CD4-positive, alpha-beta T cell (primary cell): ENCODE results near the gene JAK2. TPM values are rescaled to one million over a fixed set of nuclear protein-coding genes. Genes with fewer than 3 reads are reported as not detected.
A peak's percentile ranks its signal among the peaks of the same experiment; 100 is the strongest.

ENCODE experiments used
- ATAC-seq: fragments of 200-7000 bp; cut with Tn5 transposase; one replicate; pipeline ENCODE4 v1.10.0; 2022; ENCODE audit warnings: mild to moderate bottlenecking; ENCODE audit not compliant: poor library complexity
- CTCF ChIA-PET: fragments of 350-600 bp; sonication (Branson Sonifier 250); formaldehyde crosslinking; loops from one replicate; lab custom pipeline; 2021; ENCODE audit warnings: antibody characterized with exemption, inconsistent platforms; lab: Charles Lee
- POLR2A ChIA-PET: fragments of 350-600 bp; sonication (Branson Sonifier 250); formaldehyde crosslinking; loops from one replicate; lab custom pipeline; 2021; ENCODE audit warnings: antibody characterized with exemption, inconsistent platforms; lab: Charles Lee
- DNase-seq, 14 experiments: peaks; one replicate each; pipeline ENCODE4 v3.0.0-alpha.2; 2013 to 2020; ENCODE audit warnings: mixed read lengths in 2 of 14
- H3K27ac ChIP-seq, 2 donors: one replicate each; pipeline versions ENCODE4 v1.5.1 to v1.7.0; 2013; ENCODE audit warnings: low read length in 2 of 2, low read depth in 1 of 2, mild to moderate bottlenecking in 1 of 2
- H3K27me3 ChIP-seq, 2 experiments: 1 replicate in 1 of 2; 2 replicates in 1 of 2; pipeline versions ENCODE4 v1.6.1 to v1.7.0; 2013; ENCODE audit warnings: low read length in 2 of 2, control low read depth in 1 of 2, mild to moderate bottlenecking in 1 of 2, moderate library complexity in 1 of 2; ENCODE audit not compliant: insufficient read depth in 2 of 2, control insufficient read depth in 1 of 2
- H3K36me3 ChIP-seq: one replicate; pipeline ENCODE4 v1.6.1; 2013; ENCODE audit warnings: low read length, control low read depth; ENCODE audit not compliant: insufficient read depth
- H3K4me1 ChIP-seq: one replicate; pipeline ENCODE4 v1.6.1; 2013; ENCODE audit warnings: low read length, control low read depth; ENCODE audit not compliant: insufficient read depth
- H3K4me3 ChIP-seq: one replicate; pipeline ENCODE4 v1.5.1; 2013; ENCODE audit warnings: mild to moderate bottlenecking, low read length, moderate library complexity
- H3K9me3 ChIP-seq, 2 experiments: 1 replicate in 1 of 2; 2 replicates in 1 of 2; pipeline versions ENCODE4 v1.6.1 to v1.7.0; 2013; ENCODE audit warnings: low read length in 2 of 2, mild to moderate bottlenecking in 2 of 2, control low read depth in 1 of 2, moderate library complexity in 1 of 2; ENCODE audit not compliant: control insufficient read depth in 1 of 2, insufficient read depth in 1 of 2
- H3K27ac Mint-ChIP-seq: one replicate; pipeline ENCODE4 v1.8.0; 2020; ENCODE audit warnings: mixed read lengths
- H3K27me3 Mint-ChIP-seq: one replicate; pipeline ENCODE4 v1.8.0; 2021; ENCODE audit warnings: mixed read lengths
- H3K36me3 Mint-ChIP-seq: one replicate; pipeline ENCODE4 v1.8.0; 2021; ENCODE audit warnings: low read depth, mixed read lengths
- H3K4me1 Mint-ChIP-seq: one replicate; pipeline ENCODE4 v1.8.0; 2021; ENCODE audit warnings: low read depth, mixed read lengths
- H3K4me3 Mint-ChIP-seq: one replicate; pipeline ENCODE4 v1.8.0; 2020; ENCODE audit warnings: mild to moderate bottlenecking, mixed read lengths
- H3K9me3 Mint-ChIP-seq: one replicate; pipeline ENCODE4 v1.8.0; 2020; ENCODE audit warnings: mixed read lengths
- intact Hi-C, 2 experiments: fragments of 100-400 bp; cut with DNase I in 1 of 2; cut with micrococcal nuclease in 1 of 2; formaldehyde crosslinking; loops; one replicate each; pipeline versions ENCODE4 v1.15.1 to v1.9.0; 2023 to 2025; cut with DNase I, micrococcal nuclease
- total RNA-seq, 174 experiments: library from RNA in 2 of 174; stranded (reverse) in 2 of 174; gene quantifications; one replicate each; pipeline ENCODE4 v1.2.3 and lab custom pipeline; 2021 to 2026
- TF ChIP-seq, protein P1 (sequence below): fragments of 200-600 bp; IDR thresholded peaks from one replicate; pipeline ENCODE4 v1.8.0; 2022; ENCODE audit warnings: antibody characterized with exemption, mild to moderate bottlenecking

Gene JAK2
- total RNA-seq, 2 experiments from 2014 or later: 7.2 to 7.5 TPM

GRCh38 chr9:4986296-4986695 is 1.2 kb downstream of the JAK2 start:
- no peak for ATAC-seq
- Histone ChIP-seq H3K36me3 (no peaks in the 10 kb centered on the region), H3K27ac (no peak overlapping the region), H3K9me3 (no peaks in the 10 kb centered on the region), H3K27me3 (no peaks in the 10 kb centered on the region), H3K4me1 (peaks cover 33% of the 10 kb centered on the region), H3K4me3 (peak overlapping the region; percentile 87)
- ChIA-PET POLR2A (interaction anchor here (0.9 to 3.3 kb wide), 5 partner anchors 48 to 307 kb away, joined by 3 to 33 read pairs (median 7); partner anchors contain the start of genes AK3, CDC37L1 and RCL1), CTCF (interaction anchor here (1.2 to 2.0 kb wide), 2 partner anchors 226 to 381 kb away, joined by 3 to 8 read pairs; no protein-coding TSS in a partner anchor)
- Mint-ChIP-seq H3K27ac (peak overlapping the region; percentile 79), H3K4me3 (peak overlapping the region; percentile 93), H3K4me1 (peaks cover 32% of the 10 kb centered on the region), H3K36me3 (peaks cover 6% of the 10 kb centered on the region), H3K9me3 (no peaks in the 10 kb centered on the region), H3K27me3 (no peaks in the 10 kb centered on the region)
- peak in 1 of 14 experiments; percentile 5 for DNase-seq
- TF ChIP-seq, protein P1, sequence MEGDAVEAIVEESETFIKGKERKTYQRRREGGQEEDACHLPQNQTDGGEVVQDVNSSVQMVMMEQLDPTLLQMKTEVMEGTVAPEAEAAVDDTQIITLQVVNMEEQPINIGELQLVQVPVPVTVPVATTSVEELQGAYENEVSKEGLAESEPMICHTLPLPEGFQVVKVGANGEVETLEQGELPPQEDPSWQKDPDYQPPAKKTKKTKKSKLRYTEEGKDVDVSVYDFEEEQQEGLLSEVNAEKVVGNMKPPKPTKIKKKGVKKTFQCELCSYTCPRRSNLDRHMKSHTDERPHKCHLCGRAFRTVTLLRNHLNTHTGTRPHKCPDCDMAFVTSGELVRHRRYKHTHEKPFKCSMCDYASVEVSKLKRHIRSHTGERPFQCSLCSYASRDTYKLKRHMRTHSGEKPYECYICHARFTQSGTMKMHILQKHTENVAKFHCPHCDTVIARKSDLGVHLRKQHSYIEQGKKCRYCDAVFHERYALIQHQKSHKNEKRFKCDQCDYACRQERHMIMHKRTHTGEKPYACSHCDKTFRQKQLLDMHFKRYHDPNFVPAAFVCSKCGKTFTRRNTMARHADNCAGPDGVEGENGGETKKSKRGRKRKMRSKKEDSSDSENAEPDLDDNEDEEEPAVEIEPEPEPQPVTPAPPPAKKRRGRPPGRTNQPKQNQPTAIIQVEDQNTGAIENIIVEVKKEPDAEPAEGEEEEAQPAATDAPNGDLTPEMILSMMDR: no peak
- intact Hi-C loops: loop anchor here (2.0 to 10.0 kb wide), 9 partner anchors 195 to 1471 kb away; partner anchors contain the start of genes AK3 (in 1 of the 2) and PLGRKT (in 1 of the 2)

GRCh38 chr9:4986783-4987182 is 1.7 kb downstream of the JAK2 start:
- intact Hi-C loops: loop anchor here (2.0 to 10.0 kb wide), 9 partner anchors 196 to 1472 kb away; partner anchors contain the start of genes AK3 (in 1 of the 2) and PLGRKT (in 1 of the 2)
- Mint-ChIP-seq H3K4me1 (peaks cover 36% of the 10 kb centered on the region), H3K27me3 (no peaks in the 10 kb centered on the region), H3K9me3 (no peaks in the 10 kb centered on the region), H3K4me3 (peak overlapping the region; percentile 93), H3K27ac (no peak overlapping the region), H3K36me3 (peaks cover 9% of the 10 kb centered on the region)
- ChIA-PET CTCF (interaction anchor here (0.8 to 2.0 kb wide), 3 partner anchors 221 to 382 kb away, joined by 3 to 8 read pairs (median 3); no protein-coding TSS in a partner anchor), POLR2A (interaction anchor here (0.6 to 3.3 kb wide), 3 partner anchors 194 to 306 kb away, joined by 3 to 33 read pairs (median 13); partner anchors contain the start of genes AK3 and RCL1)
- H3K27ac ChIP-seq: no peak overlapping the region
- H3K4me3 ChIP-seq: peak overlapping the region; percentile 87
- TF ChIP-seq, protein P1: no peak
- DNase-seq (no peak), ATAC-seq (no peak)
- H3K9me3 ChIP-seq: no peaks in the 10 kb centered on the region
- H3K27me3 ChIP-seq: no peaks in the 10 kb centered on the region
- H3K36me3 ChIP-seq: peaks cover 2% of the 10 kb centered on the region
- H3K4me1 ChIP-seq: peaks cover 33% of the 10 kb centered on the region

- Mint-ChIP-seq H3K4me3 (no peak overlapping the region), H3K9me3 (no peaks in the 10 kb centered on the region), H3K4me1 (peaks cover 49% of the 10 kb centered on the region), H3K36me3 (peaks cover 21% of the 10 kb centered on the region), H3K27ac (no peak overlapping the region), H3K27me3 (no peaks in the 10 kb centered on the region)
- DNase-seq: peak in 12 of 14 experiments; percentile 14 to 81 (median 39)
- H3K4me1 ChIP-seq: peaks cover 31% of the 10 kb centered on the region
- no peak overlapping the region for H3K4me3 ChIP-seq
- TF ChIP-seq, protein P1: peak; percentile 81
- H3K27ac ChIP-seq: peak overlapping the region in 1 of 2 donors; percentile 23
- ChIA-PET CTCF (interaction anchor here (0.9 to 2.0 kb wide), 3 partner anchors 11 to 228 kb away, joined by 3 to 8 read pairs (median 4); no protein-coding TSS in a partner anchor), POLR2A (interaction anchor here (0.8 kb wide), 1 partner anchor 53 kb away, joined by 3 read pairs; no protein-coding TSS in a partner anchor)
- peaks cover 13% of the 10 kb centered on the region for H3K36me3 ChIP-seq
- no peak for ATAC-seq
- H3K9me3 ChIP-seq: no peaks in the 10 kb centered on the region
- no peaks in the 10 kb centered on the region for H3K27me3 ChIP-seq
- intact Hi-C loops: loop anchor here (1.0 to 10.0 kb wide), 11 partner anchors 197 to 1473 kb away; partner anchors contain the start of genes AK3 (in 1 of the 2) and PLGRKT (in 1 of the 2)
These were observed 2.9 kb downstream of the JAK2 start for GRCh38 chr9:4987961-4988421.
